Fibroblast of villous mesenchyme (primary cell): Measurements from ENCODE around the gene ZNF561. TPM values are rescaled to one million over a fixed set of nuclear protein-coding genes. Genes with fewer than 3 reads are reported as not detected.

ENCODE experiments used
- DNase-seq: peaks from one replicate; pipeline ENCODE4 v3.0.0-alpha.2; 2010; ENCODE audit warnings: low read depth
- H3K4me3 ChIP-seq: 2 replicates; pipeline ENCODE4 v1.5.1; 2011; ENCODE audit warnings: low read depth, mild to moderate bottlenecking, low read length
- total RNA-seq: library from RNA; depleted of rRNA; stranded (reverse); fragments of >200 nt; gene quantifications from 2 replicates; pipeline ENCODE4 v1.2.3, GENCODE V29; 2012
- TF ChIP-seq, protein P1 (sequence below): IDR thresholded peaks from 2 replicates; pipeline ENCODE4 v1.5.1; 2012; ENCODE audit warnings: low read depth, mild to moderate bottlenecking, low read length; ENCODE audit not compliant: insufficient read depth

ZNF561 gene
- total RNA-seq, 1 donor: 57.9 TPM

GRCh38 chr19:9580728-9581127 lies 40.3 kb downstream of the ZNF561 start:
- no peak overlapping the region for H3K4me3 ChIP-seq
- DNase-seq: no peak
- TF ChIP-seq, protein P1, sequence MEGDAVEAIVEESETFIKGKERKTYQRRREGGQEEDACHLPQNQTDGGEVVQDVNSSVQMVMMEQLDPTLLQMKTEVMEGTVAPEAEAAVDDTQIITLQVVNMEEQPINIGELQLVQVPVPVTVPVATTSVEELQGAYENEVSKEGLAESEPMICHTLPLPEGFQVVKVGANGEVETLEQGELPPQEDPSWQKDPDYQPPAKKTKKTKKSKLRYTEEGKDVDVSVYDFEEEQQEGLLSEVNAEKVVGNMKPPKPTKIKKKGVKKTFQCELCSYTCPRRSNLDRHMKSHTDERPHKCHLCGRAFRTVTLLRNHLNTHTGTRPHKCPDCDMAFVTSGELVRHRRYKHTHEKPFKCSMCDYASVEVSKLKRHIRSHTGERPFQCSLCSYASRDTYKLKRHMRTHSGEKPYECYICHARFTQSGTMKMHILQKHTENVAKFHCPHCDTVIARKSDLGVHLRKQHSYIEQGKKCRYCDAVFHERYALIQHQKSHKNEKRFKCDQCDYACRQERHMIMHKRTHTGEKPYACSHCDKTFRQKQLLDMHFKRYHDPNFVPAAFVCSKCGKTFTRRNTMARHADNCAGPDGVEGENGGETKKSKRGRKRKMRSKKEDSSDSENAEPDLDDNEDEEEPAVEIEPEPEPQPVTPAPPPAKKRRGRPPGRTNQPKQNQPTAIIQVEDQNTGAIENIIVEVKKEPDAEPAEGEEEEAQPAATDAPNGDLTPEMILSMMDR: no peak

GRCh38 chr19:9570255-9570654 lies 50.8 kb downstream of the ZNF561 start:
- DNase-seq: no peak
- H3K4me3 ChIP-seq: no peak overlapping the region
- TF ChIP-seq, protein P1: no peak

GRCh38 chr19:9566729-9567128 lies 54.3 kb downstream of the ZNF561 start:
- TF ChIP-seq, protein P1: no peak
- H3K4me3 ChIP-seq: no peak overlapping the region

GRCh38 chr19:9565900-9566705 lies 54.9 kb downstream of the ZNF561 start:
- TF ChIP-seq, protein P1: no peak
- peak; percentile 8 for DNase-seq
- no peak overlapping the region for H3K4me3 ChIP-seq

More at GRCh38 chr19:9566729-9567128, 54.3 kb downstream of the ZNF561 start:
- DNase-seq: no peak

Other genes starting within 250 kb of the ZNF561 start
- gene ZNF266, start 185.7 kb downstream of the ZNF561 start, total RNA-seq: 6.4 and 7.3 TPM in 2 replicates
- gene ZNF560, start 122.6 kb downstream of the ZNF561 start, total RNA-seq: 0.86 and 0.97 TPM in 2 replicates
- gene ZNF426, start 82.6 kb downstream of the ZNF561 start, total RNA-seq: 19.6 and 24.2 TPM in 2 replicates
- gene ZNF121, start 36.7 kb downstream of the ZNF561 start, total RNA-seq: 24.2 and 45.3 TPM in 2 replicates
- gene ZNF562, start 53.9 kb upstream of the ZNF561 start, total RNA-seq: 22.2 and 32.4 TPM in 2 replicates
- gene ZNF846, start 147.5 kb upstream of the ZNF561 start, total RNA-seq: 7.7 and 10.8 TPM in 2 replicates
- 21.6 and 26.7 TPM in 2 replicates for gene FBXL12, start 197.8 kb upstream of the ZNF561 start, total RNA-seq
- 126 and 197 TPM in 2 replicates for gene UBL5, start 206.7 kb upstream of the ZNF561 start, total RNA-seq
- gene PIN1, start 214.1 kb upstream of the ZNF561 start, total RNA-seq: 76.0 and 87.9 TPM in 2 replicates